NCI-H345 (cell line): ENCODE measurements around the gene DNMT3B.
A peak's percentile ranks its signal among the peaks of the same experiment; 100 is the strongest.
"Not testable (repeated sequence)": the region's sequence is repeated elsewhere in the genome, so short reads cannot be mapped to it uniquely, and the experiment has no call there.

Experiments used
- DNase-seq: peaks from one replicate; lab custom pipeline; 2025; lab: John Stamatoyannopoulos, UW

DNMT3B gene

GRCh38 chr20:32792316-32792715 lies 30.1 kb downstream of the DNMT3B start:
- DNase-seq = no peak

- DNase-seq = no peak
Observed at GRCh38 chr20:32792731-32793458, 30.7 kb downstream of the DNMT3B start.

- DNase-seq = no peak
Observed at GRCh38 chr20:32796383-32796948, 34.3 kb downstream of the DNMT3B start.

- no peak for DNase-seq
Observed at GRCh38 chr20:32796981-32797451, 34.8 kb downstream of the DNMT3B start.

- not testable (repeated sequence) for DNase-seq
Observed at GRCh38 chr20:32797571-32797970, 35.4 kb downstream of the DNMT3B start.

GRCh38 chr20:32798046-32798981 lies 36.1 kb downstream of the DNMT3B start:
- no peak for DNase-seq

GRCh38 chr20:32803092-32803491 lies 40.9 kb downstream of the DNMT3B start:
- no peak for DNase-seq

- no peak for DNase-seq
Observed at GRCh38 chr20:32804022-32804715, 42.0 kb downstream of the DNMT3B start.

GRCh38 chr20:32804817-32805216 lies 42.6 kb downstream of the DNMT3B start:
- no peak for DNase-seq

- DNase-seq = no peak
Observed at GRCh38 chr20:32805721-32806120, 43.5 kb downstream of the DNMT3B start.

- DNase-seq = no peak
Observed at GRCh38 chr20:32806356-32806755, 44.2 kb downstream of the DNMT3B start.

GRCh38 chr20:32807706-32808105 lies 45.5 kb downstream of the DNMT3B start:
- DNase-seq = no peak

GRCh38 chr20:32808438-32808837 lies 46.3 kb downstream of the DNMT3B start:
- no peak for DNase-seq

- no peak for DNase-seq
Observed at GRCh38 chr20:32809907-32810306, 47.7 kb downstream of the DNMT3B start.

GRCh38 chr20:32810941-32811340 lies 48.8 kb downstream of the DNMT3B start:
- no peak for DNase-seq

- DNase-seq = no peak
Observed at GRCh38 chr20:32811886-32812285, 49.7 kb downstream of the DNMT3B start.

- peak; percentile 87 for DNase-seq
Observed at GRCh38 chr20:32819992-32820697, 58.0 kb downstream of the DNMT3B start.

- DNase-seq = peak; percentile 51
Observed at GRCh38 chr20:32820698-32821377, 58.7 kb downstream of the DNMT3B start.

- DNase-seq = no peak
Observed at GRCh38 chr20:32822225-32822624, 60.0 kb downstream of the DNMT3B start.

GRCh38 chr20:32823078-32823477 lies 60.9 kb downstream of the DNMT3B start:
- no peak for DNase-seq
